Retinal pigment epithelial cell (primary cell): ENCODE data around the gene SERPINE2.
A peak's percentile ranks its signal among the peaks of the same experiment; 100 is the strongest.
"Not testable (repeated sequence)": the region's sequence is repeated elsewhere in the genome, so short reads cannot be mapped to it uniquely, and the experiment has no call there.

Source experiments
- DNase-seq: peaks from one replicate; pipeline ENCODE4 v3.0.0-alpha.2; 2010; ENCODE audit warnings: low read depth
- H3K4me3 ChIP-seq: 2 replicates; pipeline ENCODE4 v1.5.1; 2011; ENCODE audit warnings: mild to moderate bottlenecking, low read length, control low read depth, moderate library complexity
- TF ChIP-seq, protein P1 (sequence below): conservative IDR thresholded peaks from 2 replicates; pipeline ENCODE4 v1.5.1; 2011; ENCODE audit warnings: low read depth, low read length, control low read depth, inconsistent platforms

The SERPINE2 gene

GRCh38 chr2:224004105-224004695 is 34.9 kb downstream of the SERPINE2 start:
- H3K4me3 ChIP-seq: no peak overlapping the region
- TF ChIP-seq, protein P1, sequence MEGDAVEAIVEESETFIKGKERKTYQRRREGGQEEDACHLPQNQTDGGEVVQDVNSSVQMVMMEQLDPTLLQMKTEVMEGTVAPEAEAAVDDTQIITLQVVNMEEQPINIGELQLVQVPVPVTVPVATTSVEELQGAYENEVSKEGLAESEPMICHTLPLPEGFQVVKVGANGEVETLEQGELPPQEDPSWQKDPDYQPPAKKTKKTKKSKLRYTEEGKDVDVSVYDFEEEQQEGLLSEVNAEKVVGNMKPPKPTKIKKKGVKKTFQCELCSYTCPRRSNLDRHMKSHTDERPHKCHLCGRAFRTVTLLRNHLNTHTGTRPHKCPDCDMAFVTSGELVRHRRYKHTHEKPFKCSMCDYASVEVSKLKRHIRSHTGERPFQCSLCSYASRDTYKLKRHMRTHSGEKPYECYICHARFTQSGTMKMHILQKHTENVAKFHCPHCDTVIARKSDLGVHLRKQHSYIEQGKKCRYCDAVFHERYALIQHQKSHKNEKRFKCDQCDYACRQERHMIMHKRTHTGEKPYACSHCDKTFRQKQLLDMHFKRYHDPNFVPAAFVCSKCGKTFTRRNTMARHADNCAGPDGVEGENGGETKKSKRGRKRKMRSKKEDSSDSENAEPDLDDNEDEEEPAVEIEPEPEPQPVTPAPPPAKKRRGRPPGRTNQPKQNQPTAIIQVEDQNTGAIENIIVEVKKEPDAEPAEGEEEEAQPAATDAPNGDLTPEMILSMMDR: no peak
- no peak for DNase-seq

- not testable (repeated sequence) for DNase-seq, H3K4me3 ChIP-seq
Measured at GRCh38 chr2:224000662-224001061, 38.4 kb downstream of the SERPINE2 start.

- TF ChIP-seq, protein P1: no peak
- no peak for DNase-seq
- no peak overlapping the region for H3K4me3 ChIP-seq
Measured at GRCh38 chr2:223999862-224000261, 39.2 kb downstream of the SERPINE2 start.

DNA sequence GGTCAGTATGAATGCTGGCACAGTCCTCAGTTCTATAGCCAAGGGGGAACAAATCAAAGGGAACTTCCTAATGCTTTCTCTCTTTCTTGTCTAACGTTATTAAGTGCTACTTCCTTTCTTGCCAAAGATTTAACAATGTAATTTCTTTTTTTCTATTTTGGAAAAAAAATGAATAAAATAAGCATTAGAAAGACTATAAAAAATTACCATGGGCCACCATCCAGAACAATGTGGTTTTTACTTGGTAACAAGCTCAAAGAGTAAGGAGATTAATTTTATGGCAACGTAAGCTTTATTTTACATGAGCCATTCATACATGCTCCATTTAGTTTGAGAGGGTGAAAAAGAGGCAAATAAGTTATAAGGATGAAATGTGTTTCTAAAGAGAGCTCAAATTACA is 40.1 kb downstream of the SERPINE2 start:
- DNase-seq: peak; percentile 40
- no peak overlapping the region for H3K4me3 ChIP-seq
- TF ChIP-seq, protein P1: no peak

- no peak for DNase-seq
- no peak overlapping the region for H3K4me3 ChIP-seq
- TF ChIP-seq, protein P1: no peak
Measured at GRCh38 chr2:223997938-223998337, 41.1 kb downstream of the SERPINE2 start.

GRCh38 chr2:223996391-223996790 is 42.7 kb downstream of the SERPINE2 start:
- TF ChIP-seq, protein P1: no peak
- no peak overlapping the region for H3K4me3 ChIP-seq
- no peak for DNase-seq

GRCh38 chr2:223995569-223995968 is 43.5 kb downstream of the SERPINE2 start:
- TF ChIP-seq, protein P1: no peak
- DNase-seq: no peak
- no peak overlapping the region for H3K4me3 ChIP-seq
